OCI-LY1 (cell line): ENCODE data around the gene ATAD5.

Source experiments
- H2AFZ ChIP-seq: fragments of 200-600 bp; sonication (generic), shearing (Covaris generic); 2 replicates; pipeline ENCODE4 v1.6.0; 2014; ENCODE audit warnings: antibody characterized with exemption, mild to moderate bottlenecking, low read length
- H3F3A ChIP-seq: fragments of 200-600 bp; sonication (generic), shearing (Covaris generic); 2 replicates; pipeline ENCODE4 v1.6.0; 2014; ENCODE audit warnings: mild to moderate bottlenecking, antibody characterized with exemption, low read length, moderate library complexity; ENCODE audit not compliant: insufficient read depth
- H3K27ac ChIP-seq: fragments of 200-600 bp; sonication (generic); 2 replicates; pipeline ENCODE4 v1.5.1; 2014; ENCODE audit warnings: low read length, mixed run types, mild to moderate bottlenecking, low read depth; ENCODE audit not compliant: poor library complexity, severe bottlenecking
- H3K27me3 ChIP-seq: fragments of 200-600 bp; sonication (generic); 2 replicates; pipeline ENCODE4 v1.6.0; 2014; ENCODE audit warnings: antibody characterized with exemption, mild to moderate bottlenecking, low read length, moderate library complexity; ENCODE audit not compliant: insufficient read depth
- H3K36me3 ChIP-seq: fragments of 200-600 bp; sonication (generic); 2 replicates; pipeline ENCODE4 v1.6.1; 2014; ENCODE audit warnings: mild to moderate bottlenecking, antibody characterized with exemption, low read length, moderate library complexity, mixed read lengths; ENCODE audit not compliant: insufficient read depth
- H3K4me1 ChIP-seq: fragments of 200-600 bp; sonication (generic); 2 replicates; pipeline ENCODE4 v1.5.1; 2014; ENCODE audit warnings: mild to moderate bottlenecking, low read length, moderate library complexity; ENCODE audit not compliant: insufficient read depth, severe bottlenecking
- H3K4me2 ChIP-seq: fragments of 200-600 bp; sonication (generic), shearing (Covaris generic); 2 replicates; pipeline ENCODE4 v1.6.1; 2014; ENCODE audit warnings: low read length
- H3K4me3 ChIP-seq: fragments of 200-600 bp; sonication (generic); 2 replicates; pipeline ENCODE4 v1.5.1; 2014; ENCODE audit warnings: low read length, low read depth, mild to moderate bottlenecking, mixed read lengths; ENCODE audit not compliant: poor library complexity, severe bottlenecking
- H3K79me2 ChIP-seq: fragments of 200-600 bp; shearing (Covaris generic); 2 replicates; pipeline ENCODE4 v1.6.1; 2016; ENCODE audit warnings: mixed run types, low read length, mixed read lengths; ENCODE audit not compliant: insufficient read depth
- H3K9ac ChIP-seq: fragments of 200-600 bp; sonication (generic), shearing (Covaris generic); 2 replicates; pipeline ENCODE4 v1.6.1; 2014; ENCODE audit warnings: mild to moderate bottlenecking, low read length, mixed read lengths
- H3K9me2 ChIP-seq: fragments of 200-600 bp; sonication (generic), shearing (Covaris generic); 2 replicates; pipeline ENCODE4 v1.6.1; 2014; ENCODE audit warnings: low read depth, mild to moderate bottlenecking, low read length, mixed read lengths
- H3K9me3 ChIP-seq: fragments of 200-600 bp; shearing (Covaris generic); 2 replicates; pipeline ENCODE4 v1.6.1; 2014; ENCODE audit warnings: low read length, mixed read lengths
- H4K20me1 ChIP-seq: fragments of 200-600 bp; sonication (generic), shearing (Covaris generic); 2 replicates; pipeline ENCODE4 v1.6.0; 2016; ENCODE audit warnings: mild to moderate bottlenecking, low read length; ENCODE audit not compliant: insufficient read depth
- CTCF ChIP-seq: fragments of 200-600 bp; sonication (generic), shearing (Covaris generic); IDR thresholded peaks from 2 replicates; pipeline ENCODE4 v1.5.1; 2017; ENCODE audit warnings: mild to moderate bottlenecking, antibody characterized with exemption, low read length, moderate library complexity, mixed read lengths
- EZH2 ChIP-seq: fragments of 200-600 bp; sonication (generic), shearing (Covaris generic); IDR thresholded peaks from 2 replicates; pipeline ENCODE4 v1.8.0; 2017; ENCODE audit warnings: borderline replicate concordance, mixed run types, mild to moderate bottlenecking, antibody characterized with exemption, low read length, moderate library complexity, mixed read lengths

Gene ATAD5

GRCh38 chr17:30848021-30848420, 16.3 kb downstream of the ATAD5 start:
- Histone ChIP-seq H3K9me2 (no peaks in the 10 kb centered on the region), H3F3A (no peaks in the 10 kb centered on the region), H3K4me2 (no peak overlapping the region), H2AFZ (no peak overlapping the region), H3K36me3 (peaks cover 66% of the 10 kb centered on the region), H3K27ac (no peak overlapping the region), H3K4me1 (no peaks in the 10 kb centered on the region), H3K9ac (no peak overlapping the region), H3K9me3 (no peaks in the 10 kb centered on the region), H4K20me1 (no peaks in the 10 kb centered on the region), H3K79me2 (no peaks in the 10 kb centered on the region), H3K27me3 (no peaks in the 10 kb centered on the region), H3K4me3 (no peak overlapping the region)
- TF ChIP-seq EZH2 (no peak), CTCF (no peak)

GRCh38 chr17:30854146-30854545, 22.4 kb downstream of the ATAD5 start:
- Histone ChIP-seq H3K9me2 (no peaks in the 10 kb centered on the region), H3K9ac (no peak overlapping the region), H3K4me2 (no peak overlapping the region), H3K27me3 (no peaks in the 10 kb centered on the region), H3K27ac (no peak overlapping the region), H4K20me1 (no peaks in the 10 kb centered on the region), H2AFZ (no peak overlapping the region), H3K4me1 (no peaks in the 10 kb centered on the region), H3K9me3 (0 out of 2 replicates have a peak, but pooled peaks cover 3% of the 10 kb centered on the region), H3F3A (peaks cover 4% of the 10 kb centered on the region; the same call in 1 of the 2 replicates), H3K36me3 (peaks cover 83% of the 10 kb centered on the region), H3K79me2 (no peaks in the 10 kb centered on the region), H3K4me3 (no peak overlapping the region)
- TF ChIP-seq EZH2 (no peak), CTCF (no peak)

- Histone ChIP-seq H3K9ac (no peak overlapping the region), H3K36me3 (peaks cover 84% of the 10 kb centered on the region), H3F3A (peaks cover under 1% of the 10 kb centered on the region), H3K79me2 (no peaks in the 10 kb centered on the region), H3K9me3 (no peaks in the 10 kb centered on the region), H3K9me2 (no peaks in the 10 kb centered on the region), H3K4me2 (no peak overlapping the region), H3K4me1 (no peaks in the 10 kb centered on the region), H4K20me1 (no peaks in the 10 kb centered on the region), H2AFZ (no peak overlapping the region), H3K4me3 (no peak overlapping the region), H3K27ac (no peak overlapping the region), H3K27me3 (no peaks in the 10 kb centered on the region)
- TF ChIP-seq CTCF (no peak), EZH2 (no peak)
Measured at GRCh38 chr17:30858556-30859250, 26.9 kb downstream of the ATAD5 start.
